Kidney (tissue), 14 donors: ENCODE results near the gene MRTFA. TPM values are rescaled to one million over a fixed set of nuclear protein-coding genes. Genes with fewer than 3 reads are reported as not detected.
"Not testable (repeated sequence)": the region's sequence is repeated elsewhere in the genome, so short reads cannot be mapped to it uniquely, and the experiment has no call there.

Experiments
- DNase-seq, 5 donors: peaks; one replicate each; pipeline ENCODE4 v3.0.0-alpha.2; 2013 to 2020
- FAIRE-seq: peaks from 2 replicates; lab custom pipeline; 2012; peaks lifted over from hg19 to GRCh38; lab: Jason Lieb, UNC
- H3K27ac ChIP-seq, 2 donors: one replicate each; pipeline ENCODE4 v1.7.0; 2013; ENCODE audit warnings: low read depth in 2 of 2, low read length in 2 of 2, inconsistent platforms in 1 of 2
- H3K27me3 ChIP-seq: one replicate; pipeline ENCODE4 v1.7.1; 2013; ENCODE audit warnings: low read length, inconsistent platforms; ENCODE audit not compliant: control insufficient read depth, insufficient read depth
- H3K36me3 ChIP-seq, 3 donors: one replicate each; pipeline versions ENCODE4 v1.7.0 to v1.7.1; 2013; ENCODE audit warnings: low read length in 3 of 3, control low read depth in 1 of 3, inconsistent platforms in 1 of 3; ENCODE audit not compliant: insufficient read depth in 3 of 3, control insufficient read depth in 2 of 3
- H3K4me1 ChIP-seq, 3 donors: one replicate each; pipeline versions ENCODE4 v1.7.0 to v1.7.1; 2013; ENCODE audit warnings: low read length in 3 of 3, inconsistent platforms in 1 of 3, low read depth in 1 of 3; ENCODE audit not compliant: control insufficient read depth in 2 of 3, insufficient read depth in 2 of 3
- H3K4me3 ChIP-seq, 3 donors: one replicate each; pipeline versions ENCODE4 v1.7.0 to v1.8.1; 2013; ENCODE audit warnings: low read length in 3 of 3, control low read depth in 1 of 3, inconsistent platforms in 1 of 3
- H3K9ac ChIP-seq, 3 donors: one replicate each; pipeline versions ENCODE4 v1.7.0 to v1.7.1; 2013; ENCODE audit warnings: low read length in 3 of 3, control low read depth in 1 of 3, inconsistent platforms in 1 of 3
- H3K9me3 ChIP-seq, 3 donors: one replicate each; pipeline versions ENCODE4 v1.7.0 to v1.7.1; 2013; ENCODE audit warnings: low read length in 3 of 3, control low read depth in 1 of 3, inconsistent platforms in 1 of 3; ENCODE audit not compliant: control insufficient read depth in 2 of 3, insufficient read depth in 1 of 3
- intact Hi-C: fragments of 100-400 bp; cut with DNase I; formaldehyde crosslinking; loops from one replicate; pipeline ENCODE4 v1.11.1; 2022
- polyA plus RNA-seq: library from polyadenylated mRNA; stranded (reverse); fragments of 350-450 nt; fragmentation: Illumina TruSeq; extraction: RNeasy Lipid Tissue Mini Kit (QIAGEN cat#74804); gene quantifications from one replicate; pipeline ENCODE4 v1.2.3, GENCODE V29; 2014; ENCODE audit warnings: low read depth, low replicate concordance; ENCODE audit not compliant: insufficient read depth
- total RNA-seq: library from RNA; stranded (reverse); fragmentation: NEBNext Ultra II Directional; extraction: Animal tissue kit (Norgen Biotek cat#: 25700); gene quantifications from one replicate; pipeline ENCODE4 v1.2.1, GENCODE V29; 2021
- TF ChIP-seq, protein P1 (sequence below): IDR thresholded peaks from 3 replicates; pipeline ENCODE4 v1.5.1; 2012; ENCODE audit warnings: mild to moderate bottlenecking, moderate library complexity, borderline replicate concordance; ENCODE audit not compliant: insufficient read depth; ENCODE audit errors: extremely low read depth
- donor health status: control.
- donor health status: control.
- donor health status: control.
- donor health status: control.
- donor health status: control.
- donor health status: DM: yes; HTN: yes; CAD: no.
- donor health status: Normal renal cell carcinoma (clear cell type).

The MRTFA gene
- total and polyA plus RNA-seq, 2 donors from 2014 or later: 12.5 to 59.9 TPM

DNA sequence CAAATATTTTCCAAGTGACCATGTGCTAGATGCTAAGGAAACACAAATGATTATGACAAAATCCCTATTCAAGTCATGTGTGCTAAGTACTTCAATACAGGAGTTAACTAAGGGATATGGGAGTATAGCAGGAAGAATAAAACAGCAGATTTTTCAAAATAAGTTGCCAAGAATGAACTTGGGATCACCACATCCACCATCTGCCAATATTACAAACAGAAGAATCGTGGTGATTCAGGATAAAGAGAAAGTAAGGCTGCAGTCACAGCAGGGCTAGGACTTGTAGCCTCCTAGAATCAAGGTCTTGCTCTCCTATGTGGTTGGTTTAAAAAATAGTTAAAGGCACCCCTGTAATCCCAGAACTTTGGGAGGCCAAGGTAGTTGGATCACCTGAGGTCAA, 34.3 kb downstream of the MRTFA start:
- Histone ChIP-seq H3K36me3 (no peaks in the 10 kb centered on the region), H3K9me3 (no peaks in the 10 kb centered on the region), H3K27me3 (no peaks in the 10 kb centered on the region), H3K27ac (no peak overlapping the region), H3K4me3 (no peak overlapping the region), H3K9ac (no peak overlapping the region), H3K4me1 (peaks cover 0 to 8% (median 7%) of the 10 kb centered on the region in 3 donors)
- intact Hi-C loops: no loop called here
- DNase-seq (no peak), FAIRE-seq (no peak)
- TF ChIP-seq, protein P1, sequence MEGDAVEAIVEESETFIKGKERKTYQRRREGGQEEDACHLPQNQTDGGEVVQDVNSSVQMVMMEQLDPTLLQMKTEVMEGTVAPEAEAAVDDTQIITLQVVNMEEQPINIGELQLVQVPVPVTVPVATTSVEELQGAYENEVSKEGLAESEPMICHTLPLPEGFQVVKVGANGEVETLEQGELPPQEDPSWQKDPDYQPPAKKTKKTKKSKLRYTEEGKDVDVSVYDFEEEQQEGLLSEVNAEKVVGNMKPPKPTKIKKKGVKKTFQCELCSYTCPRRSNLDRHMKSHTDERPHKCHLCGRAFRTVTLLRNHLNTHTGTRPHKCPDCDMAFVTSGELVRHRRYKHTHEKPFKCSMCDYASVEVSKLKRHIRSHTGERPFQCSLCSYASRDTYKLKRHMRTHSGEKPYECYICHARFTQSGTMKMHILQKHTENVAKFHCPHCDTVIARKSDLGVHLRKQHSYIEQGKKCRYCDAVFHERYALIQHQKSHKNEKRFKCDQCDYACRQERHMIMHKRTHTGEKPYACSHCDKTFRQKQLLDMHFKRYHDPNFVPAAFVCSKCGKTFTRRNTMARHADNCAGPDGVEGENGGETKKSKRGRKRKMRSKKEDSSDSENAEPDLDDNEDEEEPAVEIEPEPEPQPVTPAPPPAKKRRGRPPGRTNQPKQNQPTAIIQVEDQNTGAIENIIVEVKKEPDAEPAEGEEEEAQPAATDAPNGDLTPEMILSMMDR: no peak

DNA sequence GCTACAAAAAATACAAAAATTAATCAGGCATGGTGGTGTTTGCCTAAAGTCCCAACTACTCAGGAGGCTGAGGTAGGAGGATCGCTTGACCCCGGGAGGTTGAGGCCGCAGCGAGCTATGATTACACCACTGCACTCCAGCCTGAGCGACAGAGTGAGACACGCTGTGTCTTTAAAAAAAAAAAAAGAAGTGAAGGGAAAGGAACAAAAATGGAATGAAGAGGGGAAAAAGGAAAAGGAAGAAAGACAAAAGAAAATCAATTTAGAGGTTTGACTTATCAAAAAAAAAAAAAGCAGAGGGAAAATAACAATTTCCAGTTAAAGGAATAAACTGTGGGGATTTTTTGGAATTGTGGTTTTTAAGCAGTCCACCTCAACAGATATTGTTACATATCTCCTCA, 36.8 kb downstream of the MRTFA start:
- H3K36me3 ChIP-seq: no peaks in the 10 kb centered on the region
- TF ChIP-seq, protein P1: no peak
- H3K9me3 ChIP-seq: no peaks in the 10 kb centered on the region
- H3K4me1 ChIP-seq: peaks cover 0 to 8% (median 5%) of the 10 kb centered on the region in 3 donors
- FAIRE-seq (no peak), DNase-seq (no peak)
- intact Hi-C loops: no loop called here
- no peak overlapping the region for H3K4me3 ChIP-seq
- no peak overlapping the region for H3K9ac ChIP-seq
- H3K27me3 ChIP-seq: no peaks in the 10 kb centered on the region
- H3K27ac ChIP-seq: no peak overlapping the region

DNA sequence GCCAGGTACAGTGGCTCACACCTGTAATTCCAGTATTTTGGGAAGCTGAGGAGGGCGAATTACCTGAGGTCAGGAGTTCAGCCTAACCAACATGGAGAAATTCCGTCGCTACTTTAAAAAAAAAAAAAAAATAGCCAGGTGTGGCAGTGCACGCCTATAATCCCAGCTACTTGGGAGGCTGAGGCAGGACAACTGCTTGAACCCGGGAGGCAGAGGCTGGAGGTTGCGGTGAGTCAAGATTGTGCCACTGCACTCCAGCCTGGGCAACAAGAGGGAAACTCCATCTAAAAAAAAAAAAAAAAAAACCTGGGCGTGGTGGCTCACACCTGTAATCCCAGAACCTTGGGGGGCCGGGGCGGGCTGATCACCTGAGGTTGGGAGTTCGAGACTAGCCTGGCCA, 37.8 kb downstream of the MRTFA start:
- H3K9ac ChIP-seq, FAIRE-seq, H3K4me1 ChIP-seq, H3K36me3 ChIP-seq, intact Hi-C loops, H3K27me3 ChIP-seq, H3K9me3 ChIP-seq, DNase-seq, H3K27ac ChIP-seq, H3K4me3 ChIP-seq: not testable (repeated sequence)

DNA sequence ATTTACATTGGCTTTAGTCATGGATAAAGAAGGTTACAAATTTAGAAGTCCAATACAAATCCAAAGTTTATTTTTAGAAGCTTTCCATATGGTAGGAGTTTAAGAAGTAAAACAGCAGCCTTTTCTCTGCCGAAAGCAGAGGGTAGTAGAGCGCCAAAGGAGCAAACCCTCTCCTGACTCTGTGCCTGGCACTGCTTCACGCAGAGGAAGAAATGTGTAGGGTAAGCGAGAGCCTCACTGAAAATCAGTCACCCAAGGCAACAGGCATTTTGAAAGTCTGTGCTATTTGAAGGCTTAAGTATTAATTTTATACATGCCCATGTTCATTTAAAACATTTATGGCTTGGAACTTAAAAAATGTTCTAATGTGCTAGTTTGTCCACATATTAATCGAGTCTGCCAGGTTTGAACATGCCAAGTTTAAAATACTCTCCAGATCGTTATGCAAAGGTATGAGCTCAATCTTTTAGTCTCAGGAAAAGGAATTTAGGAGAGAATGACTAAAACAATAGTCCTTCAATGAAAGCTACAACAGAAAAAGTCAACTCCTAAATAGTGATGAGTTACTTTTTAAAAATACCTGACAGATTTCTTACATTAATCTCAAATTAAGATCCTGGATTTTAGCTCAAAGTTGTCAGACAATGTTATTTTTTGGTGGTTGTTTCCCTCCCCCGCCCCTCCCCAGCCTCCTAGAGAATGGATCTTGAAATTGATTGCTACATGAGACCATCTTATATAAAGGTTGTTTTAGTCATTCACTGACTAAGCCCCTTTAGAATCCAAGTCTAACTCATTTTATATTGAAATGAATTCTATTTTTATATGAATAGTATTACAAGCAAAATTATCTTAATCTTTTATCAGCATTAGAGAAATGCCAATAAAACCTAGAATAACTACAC, 38.7 kb downstream of the MRTFA start:
- H3K36me3 ChIP-seq: no peaks in the 10 kb centered on the region
- peaks cover 0 to 3% (median 1%) of the 10 kb centered on the region in 3 donors for H3K4me1 ChIP-seq
- TF ChIP-seq, protein P1: no peak
- H3K27me3 ChIP-seq: no peaks in the 10 kb centered on the region
- intact Hi-C loops: no loop called here
- FAIRE-seq (no peak), DNase-seq (peak in 2 of 5 donors; percentile 48 to 53)
- no peak overlapping the region for H3K4me3 ChIP-seq
- no peaks in the 10 kb centered on the region for H3K9me3 ChIP-seq
- no peak overlapping the region for H3K27ac ChIP-seq
- no peak overlapping the region for H3K9ac ChIP-seq
